Measurements from ENCODE around the gene VSIG1. TPM values are rescaled to one million over a fixed set of nuclear protein-coding genes. Genes with fewer than 3 reads are reported as not detected.

VSIG1 gene
- total and polyA plus RNA-seq, 2 of the 8 experiments (the other 6 are each of a cell fraction or from before 2014, with no cell fraction given) = 2.2 to 2.9 TPM

DNA sequence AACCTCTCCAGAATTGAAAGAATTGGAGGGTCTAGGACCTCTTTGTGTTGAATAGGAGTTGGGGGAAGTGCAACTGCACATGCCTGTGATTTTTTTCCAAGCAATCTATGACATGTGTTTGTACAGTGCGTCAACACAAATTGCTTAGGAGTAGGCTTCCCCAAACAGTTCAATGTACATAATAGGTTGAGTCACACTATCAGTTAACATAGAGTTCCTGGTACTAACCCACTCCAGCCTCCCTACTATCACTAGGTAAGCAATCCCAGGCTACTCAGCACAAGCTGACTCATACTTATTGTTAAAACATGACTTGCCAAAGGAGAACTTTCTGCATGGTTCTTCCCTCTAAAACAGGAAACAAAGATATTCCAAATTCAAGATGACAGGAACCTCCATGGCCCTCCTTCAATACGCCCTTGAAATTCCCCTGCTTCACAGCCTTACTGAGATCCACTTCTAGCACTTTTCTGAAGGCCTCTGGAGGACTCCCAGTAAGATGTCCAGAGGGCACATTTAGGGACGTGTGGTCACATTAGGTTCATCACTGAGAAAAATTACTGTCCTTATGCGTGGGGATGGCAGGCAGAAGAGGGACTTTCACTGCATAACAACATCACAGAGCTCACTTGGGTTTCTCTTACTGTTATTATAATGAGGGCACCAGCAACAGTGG is 8.4 kb upstream of the VSIG1 start:
- H3K14ac ChIP-seq (ENCODE audit: insufficient read length) = no peak overlapping the region
- H3K79me2 ChIP-seq (ENCODE audit: control insufficient read depth in 1 of 2, insufficient read depth in 2 of 2, low read length in 2 of 2) = no peaks in the 10 kb centered on the region
- no peak overlapping the region for H4K5ac ChIP-seq (ENCODE audit: insufficient read length, low read depth, low read length)
- ChIA-PET CTCF (ENCODE audit: partially characterized antibody) (interaction anchor here (1.5 kb wide), 1 partner anchor 16 kb away, joined by 6 read pairs; no protein-coding TSS in a partner anchor), POLR2A (ENCODE audit: partially characterized antibody) (no interaction called here)
- no peak overlapping the region for H3K18ac ChIP-seq (ENCODE audit: extremely low read depth, low read length)
- no peak overlapping the region for H2BK120ac ChIP-seq (replicated peaks; ENCODE audit: low read depth, low read length)
- H3K27ac ChIP-seq (ENCODE audit: low read depth, low read length) = no peak overlapping the region
- no peak overlapping the region for H2AFZ ChIP-seq (ENCODE audit: low read length)
- H3K9ac ChIP-seq (replicated peaks in 1 of 4; ENCODE audit: extremely low read depth in 1 of 4, low read depth in 3 of 4, low read length in 3 of 4) = no peak overlapping the region
- no peak overlapping the region for H2AK5ac ChIP-seq (ENCODE audit: low read depth, low read length)
- H3K27me3 ChIP-seq (replicated peaks in 1 of 4; ENCODE audit: control insufficient read depth in 3 of 4, extremely low read depth in 1 of 4, insufficient read depth in 3 of 4, low read length in 3 of 4) = no peaks in the 10 kb centered on the region
- no peak overlapping the region for H3K23ac ChIP-seq (ENCODE audit: insufficient read length)
- H3K4me1 ChIP-seq (replicated peaks in 1 of 4; ENCODE audit: control insufficient read depth in 3 of 4, insufficient read depth in 4 of 4, low read length in 3 of 4) = no peaks in the 10 kb centered on the region
- no peak overlapping the region for H2BK15ac ChIP-seq (ENCODE audit: low read length)
- no peak overlapping the region for H2BK5ac ChIP-seq (ENCODE audit: low read depth, low read length)
- H3K36me3 ChIP-seq (ENCODE audit: control insufficient read depth in 2 of 4, insufficient read depth in 4 of 4, low read length in 3 of 4) = no peaks in the 10 kb centered on the region
- no peak overlapping the region for H3K4ac ChIP-seq (replicated peaks; ENCODE audit: insufficient read length, low read depth, low read length)
- H2BK12ac ChIP-seq (ENCODE audit: low read depth, low read length) = no peak overlapping the region
- no peak for FAIRE-seq
- H3K56ac ChIP-seq (replicated peaks; ENCODE audit: insufficient read length, low read depth, low read length) = no peak overlapping the region
- no peak overlapping the region for H4K91ac ChIP-seq (replicated peaks; ENCODE audit: insufficient read length, low read length)
- H3K4me3 ChIP-seq (ENCODE audit: extremely low read depth in 1 of 4, insufficient read depth in 2 of 4, low read depth in 3 of 4, low read length in 4 of 4) = no peak overlapping the region
- H3K79me1 ChIP-seq (ENCODE audit: low read depth, low read length) = no peaks in the 10 kb centered on the region
- no peak for TF ChIP-seq KDM4A (IDR thresholded peaks at IDR 0.05; ENCODE audit: low read depth, low read length, severe bottlenecking)
- no peak for TF ChIP-seq CBX5 (IDR thresholded peaks at IDR 0.05; ENCODE audit: low read depth, low read length)
- no peak for TF ChIP-seq SP2 (IDR thresholded peaks at IDR 0.05; ENCODE audit: low read length)
- no peak for DNase-seq (ENCODE audit: low read depth in 1 of 2, low spot score in 2 of 2)
- H4K8ac ChIP-seq (ENCODE audit: extremely low read depth, insufficient read depth, low read length) = no peak overlapping the region
- no peak overlapping the region for H3K4me2 ChIP-seq (ENCODE audit: insufficient read depth in 1 of 2, low read depth in 2 of 2, low read length in 2 of 2)
- H3K9me3 ChIP-seq (ENCODE audit: insufficient read depth in 2 of 2, low read depth in 1 of 2, low read length in 1 of 2) = no peaks in the 10 kb centered on the region
- H2BK20ac ChIP-seq (ENCODE audit: low read length) = no peak overlapping the region
- WGBS, 2 experiments (ENCODE audit: extremely low coverage in 1 of 2, insufficient coverage in 1 of 2, insufficient read length in 1 of 2, insufficient replicate concordance in 2 of 2, low coverage in 1 of 2, low lambda C conversion rate in 2 of 2, missing lambda C conversion rate in 1 of 2) = 65% methylated on average over 4 of the region's 4 CpGs; no CpG with 5 or more reads in 1 of the 2 experiments
- no peaks in the 10 kb centered on the region for H4K20me1 ChIP-seq (replicated peaks in 1 of 2; ENCODE audit: control insufficient read depth in 1 of 2, insufficient read depth in 2 of 2, low read length in 2 of 2)
- H3K23me2 ChIP-seq (ENCODE audit: low read depth, low read length) = no peaks in the 10 kb centered on the region
